A549 (cell line): ENCODE data around the gene SECISBP2L. TPM values are rescaled to one million over a fixed set of nuclear protein-coding genes. Genes with fewer than 3 reads are reported as not detected.

ENCODE experiments used
- ATAC-seq, 2 experiments: fragments of 200-7000 bp in 1 of 2; fragments of >200 bp in 1 of 2; cut with Nextera tagmentation in 1 of 2; cut with Tn5 transposase in 1 of 2; 3 replicates each; pipeline versions ENCODE4 v1.8.0 to v1.9.1; 2018 to 2020; ENCODE audit warnings: mild to moderate bottlenecking in 1 of 2, moderate library complexity in 1 of 2
- CTCF ChIA-PET: fragments of 300-600 bp; sonication (Branson Sonifier 250); formaldehyde crosslinking; extraction: SDS; loops from one replicate; lab custom pipeline; 2021; ENCODE audit warnings: antibody characterized with exemption, inconsistent platforms; lab: Yijun Ruan, JAX
- POLR2A ChIA-PET: fragments of 350-600 bp; formaldehyde crosslinking; extraction: SDS; loops from one replicate; lab custom pipeline; 2021; ENCODE audit warnings: antibody characterized with exemption, inconsistent platforms; lab: Yijun Ruan, JAX
- DNase-seq, 2 experiments: peaks; one replicate each; pipeline versions ENCODE4 v3.0.0 to v3.0.0-alpha.2; 2011 to 2016; ENCODE audit warnings: low read depth in 1 of 2, low spot score in 1 of 2
- FAIRE-seq: peaks from 2 replicates; lab custom pipeline; 2011; peaks lifted over from hg19 to GRCh38; lab: Jason Lieb, UNC
- H3K27ac ChIP-seq, 2 experiments: fragments of >200 bp; sonication (Bioruptor Twin); formaldehyde crosslinking; 3 replicates each; pipeline ENCODE4 v1.5.1; 2016 to 2017
- H3K4me1 ChIP-seq: fragments of >200 bp; sonication (Bioruptor Twin); formaldehyde crosslinking; 3 replicates; pipeline ENCODE4 v1.6.1; 2016
- H3K4me2 ChIP-seq: fragments of >200 bp; sonication (Bioruptor Twin); formaldehyde crosslinking; 3 replicates; pipeline ENCODE4 v1.6.1; 2016
- H3K4me3 ChIP-seq: fragments of >200 bp; sonication (Bioruptor Twin); formaldehyde crosslinking; 3 replicates; pipeline ENCODE4 v1.5.1; 2016
- H3K9me3 ChIP-seq: fragments of >200 bp; sonication (Bioruptor Twin); formaldehyde crosslinking; 3 replicates; pipeline ENCODE4 v1.6.1; 2016
- ATOH8 ChIP-seq: fragments of 250-450 bp; sonication (Bioruptor Pico); IDR thresholded peaks from 2 replicates; pipeline ENCODE4 v1.5.0; 2020; ENCODE audit warnings: low read depth, mild to moderate bottlenecking, moderate library complexity
- BCL3 ChIP-seq: fragments of >200 bp; sonication (Bioruptor Twin); formaldehyde crosslinking; IDR thresholded peaks from 3 replicates; pipeline ENCODE4 v1.6.1; 2016
- CBX2 ChIP-seq: fragments of 200-600 bp; sonication (generic); IDR thresholded peaks from 2 replicates; pipeline ENCODE4 v1.6.1; 2016; ENCODE audit warnings: low read depth, mild to moderate bottlenecking, borderline replicate concordance
- EHF ChIP-seq: fragments of 250-450 bp; sonication (Bioruptor Pico); IDR thresholded peaks from 2 replicates; pipeline ENCODE4 v1.5.0; 2020; ENCODE audit warnings: mild to moderate bottlenecking
- FOSB ChIP-seq: fragments of 250-450 bp; sonication (Bioruptor Pico); IDR thresholded peaks from 2 replicates; pipeline ENCODE4 v1.5.0; 2020; ENCODE audit warnings: mild to moderate bottlenecking, moderate library complexity
- FOXS1 ChIP-seq: fragments of 250-450 bp; sonication (Bioruptor Pico); IDR thresholded peaks from 2 replicates; pipeline ENCODE4 v1.5.0; 2020; ENCODE audit warnings: mild to moderate bottlenecking, moderate library complexity
- GATA3 ChIP-seq: IDR thresholded peaks from 2 replicates; pipeline ENCODE4 v1.6.1; 2012; ENCODE audit warnings: borderline replicate concordance
- HES2 ChIP-seq: fragments of >200 bp; sonication (Bioruptor Twin); formaldehyde crosslinking; IDR thresholded peaks from 2 replicates; pipeline ENCODE4 v1.6.1; 2016
- HOXB13 ChIP-seq: fragments of 250-450 bp; sonication (Bioruptor Pico); IDR thresholded peaks from 2 replicates; pipeline ENCODE4 v1.5.0; 2020; ENCODE audit warnings: low read depth, mild to moderate bottlenecking, moderate library complexity
- KDM1A ChIP-seq: fragments of 200-600 bp; sonication (generic); IDR thresholded peaks from 2 replicates; pipeline ENCODE4 v1.6.1; 2016; ENCODE audit warnings: low read depth, mild to moderate bottlenecking
- PHF8 ChIP-seq: fragments of 200-600 bp; sonication (generic); IDR thresholded peaks from 2 replicates; pipeline ENCODE4 v1.6.1; 2016; ENCODE audit warnings: low read depth, mild to moderate bottlenecking, antibody characterized with exemption, moderate library complexity, borderline replicate concordance
- RAD21 ChIP-seq, 2 experiments: fragments of >200 bp in 1 of 2; sonication (Bioruptor Twin) in 1 of 2; formaldehyde crosslinking in 1 of 2; IDR thresholded peaks in 1 of 2; conservative IDR thresholded peaks in 1 of 2; 2 replicates in 1 of 2; 3 replicates in 1 of 2; pipeline ENCODE4 v1.6.1; 2012 to 2018; ENCODE audit warnings: inconsistent platforms in 1 of 2
- REST ChIP-seq: fragments of 200-600 bp; sonication (generic); IDR thresholded peaks from 2 replicates; pipeline ENCODE4 v1.6.1; 2016; ENCODE audit warnings: antibody characterized with exemption, mild to moderate bottlenecking, moderate library complexity
- RFX5 ChIP-seq: fragments of 450-650 bp; IDR thresholded peaks from 2 replicates; pipeline ENCODE4 v1.7.1; 2014; ENCODE audit warnings: antibody characterized with exemption, mild to moderate bottlenecking, moderate library complexity
- SMC3 ChIP-seq: fragments of >200 bp; sonication (Bioruptor Twin); formaldehyde crosslinking; IDR thresholded peaks from 3 replicates; pipeline ENCODE4 v1.6.1; 2018; ENCODE audit warnings: inconsistent platforms
- TP53 ChIP-seq: fragments of 250-450 bp; sonication (Bioruptor Pico); IDR thresholded peaks from 2 replicates; pipeline ENCODE4 v1.5.0; 2021; ENCODE audit warnings: mild to moderate bottlenecking, moderate library complexity
- ZC3H11A ChIP-seq: fragments of 450-650 bp; IDR thresholded peaks from 2 replicates; pipeline ENCODE4 v1.6.1; 2014; ENCODE audit warnings: antibody characterized with exemption, mild to moderate bottlenecking
- WGBS: methylation state at CpG from one replicate; pipeline ENCODE4 v1.1.6; 2017; ENCODE audit errors: missing lambda C conversion rate; 5-methylcytosine and 5-hydroxymethylcytosine counted together
- polyA plus RNA-seq, 4 experiments: library from polyadenylated mRNA; depleted of rRNA in 3 of 4; stranded (reverse); fragments of >200 nt; fragmentation: RNase III in 1 of 4; extraction: RNeasy Plus Mini Kit Qiagen cat#74134 plus additional on column Dnase treatment in 1 of 4; gene quantifications; 2 replicates in 3 of 4; 3 replicates in 1 of 4; pipeline ENCODE4 v1.2.3, GENCODE V29; 2011 to 2017

The SECISBP2L gene
- polyA plus RNA-seq, 2 of the 4 experiments (the other 2 are of a cell fraction): 7.5 to 15.0 TPM

GRCh38 chr15:49064281-49064653 lies 18.0 kb upstream of the SECISBP2L start:
- Histone ChIP-seq H3K4me1 (no peaks in the 10 kb centered on the region), H3K27ac (no peak overlapping the region), H3K4me3 (no peak overlapping the region), H3K9me3 (no peaks in the 10 kb centered on the region), H3K4me2 (no peak overlapping the region)
- DNase-seq (no peak), FAIRE-seq (no peak), ATAC-seq (no peak)
- TF ChIP-seq ZC3H11A: no peak
- TF ChIP-seq RFX5: no peak
- TF ChIP-seq BCL3: no peak
- TF ChIP-seq HOXB13 (CRISPR knock-in tag): no peak
- no peak for TF ChIP-seq TP53 (CRISPR knock-in tag)
- no peak for TF ChIP-seq SMC3
- TF ChIP-seq FOSB (CRISPR knock-in tag): no peak
- no peak for TF ChIP-seq PHF8
- TF ChIP-seq CBX2: no peak
- TF ChIP-seq GATA3: no peak
- CTCF ChIA-PET: no interaction called here
- WGBS: 60% methylated on average over 3 of the region's 3 CpGs
- POLR2A ChIA-PET: no interaction called here

- CTCF ChIA-PET: no interaction called here
- no peak overlapping the region for H3K27ac ChIP-seq
- no peaks in the 10 kb centered on the region for H3K9me3 ChIP-seq
- no peak overlapping the region for H3K4me3 ChIP-seq
- WGBS: 82% methylated on average over 11 of the region's 14 CpGs
- no peak for FAIRE-seq
- no peak for DNase-seq
- H3K4me2 ChIP-seq: no peak overlapping the region
- POLR2A ChIA-PET: no interaction called here
- H3K4me1 ChIP-seq: no peaks in the 10 kb centered on the region
- TF ChIP-seq REST (no peak), EHF (CRISPR knock-in tag) (no peak), FOXS1 (CRISPR knock-in tag) (no peak), HES2 (no peak), RAD21 (conservative IDR thresholded peaks at IDR 0.05 in 1 of 2, IDR thresholded peaks at IDR 0.05 in 1 of 2) (no peak), CBX2 (no peak), ATOH8 (no peak), KDM1A (no peak), BCL3 (no peak)
- no peak for ATAC-seq
These were observed 17.4 kb upstream of the SECISBP2L start for GRCh38 chr15:49063402-49064280.
